Activated CD4-positive, alpha-beta memory T cell treated with anti-CD3 and anti-CD28 coated beads for 36 hours (primary cell): ENCODE results near the gene PDE6A. TPM values are rescaled to one million over a fixed set of nuclear protein-coding genes. Genes with fewer than 3 reads are reported as not detected.

Experiments used
- CTCF ChIA-PET: fragments of 350-600 bp; sonication (Branson Sonifier 250); formaldehyde crosslinking; loops from one replicate; lab custom pipeline; 2021; ENCODE audit warnings: antibody characterized with exemption, inconsistent platforms; lab: Charles Lee
- POLR2A ChIA-PET: fragments of 350-600 bp; sonication (Branson Sonifier 250); formaldehyde crosslinking; loops from one replicate; lab custom pipeline; 2021; ENCODE audit warnings: antibody characterized with exemption; lab: Charles Lee
- DNase-seq: peaks from one replicate; pipeline ENCODE4 v3.0.0-alpha.2; 2020
- H3K27ac Mint-ChIP-seq: one replicate; pipeline ENCODE4 v1.8.0; 2021; ENCODE audit warnings: mixed read lengths
- H3K27me3 Mint-ChIP-seq: one replicate; pipeline ENCODE4 v1.8.0; 2021; ENCODE audit warnings: mixed read lengths
- H3K36me3 Mint-ChIP-seq: one replicate; pipeline ENCODE4 v1.8.0; 2021; ENCODE audit warnings: mixed read lengths
- H3K4me1 Mint-ChIP-seq: one replicate; pipeline ENCODE4 v1.8.0; 2021; ENCODE audit warnings: low read depth, mixed read lengths
- H3K4me3 Mint-ChIP-seq: one replicate; pipeline ENCODE4 v1.8.0; 2021; ENCODE audit warnings: mild to moderate bottlenecking, mixed read lengths
- H3K9me3 Mint-ChIP-seq: one replicate; pipeline ENCODE4 v1.8.0; 2021; ENCODE audit warnings: mixed read lengths
- intact Hi-C: fragments of 100-400 bp; cut with micrococcal nuclease; formaldehyde crosslinking; loops from one replicate; pipeline ENCODE4 v1.15.1; 2023
- total RNA-seq, 2 experiments: library from RNA; stranded (reverse); gene quantifications; one replicate each; pipeline ENCODE4 v1.2.3, GENCODE V29; 2021

PDE6A gene
- total RNA-seq, 2 experiments from 2014 or later, result not detected

DNA sequence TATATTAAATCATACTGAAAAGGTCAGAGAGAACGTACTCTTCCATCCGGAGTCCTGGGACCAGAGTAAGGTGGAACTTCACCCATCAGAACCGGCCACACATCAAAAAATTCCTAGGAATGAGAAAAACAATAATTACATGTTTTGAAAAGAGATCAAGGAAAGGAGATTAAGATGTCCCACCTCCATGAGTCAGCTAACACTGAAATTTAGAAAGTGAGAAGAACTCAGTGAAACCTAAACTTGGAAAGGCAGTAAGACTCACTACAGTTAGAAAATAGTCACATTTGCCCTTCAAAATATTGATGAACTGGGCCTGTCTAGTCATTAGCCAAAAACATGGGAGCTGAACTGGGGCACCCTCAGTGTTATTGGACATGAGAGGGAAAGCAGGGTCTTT, 23.0 kb downstream of the PDE6A start:
- DNase-seq, result no peak
- H3K4me3 Mint-ChIP-seq, result no peak overlapping the region
- no peaks in the 10 kb centered on the region for H3K36me3 Mint-ChIP-seq
- no peaks in the 10 kb centered on the region for H3K4me1 Mint-ChIP-seq
- no peak overlapping the region for H3K27ac Mint-ChIP-seq
- H3K9me3 Mint-ChIP-seq, result no peaks in the 10 kb centered on the region
- H3K27me3 Mint-ChIP-seq, result peaks cover 7% of the 10 kb centered on the region
- intact Hi-C loops, result no loop called here
- ChIA-PET POLR2A (no interaction called here), CTCF (no interaction called here)

DNA sequence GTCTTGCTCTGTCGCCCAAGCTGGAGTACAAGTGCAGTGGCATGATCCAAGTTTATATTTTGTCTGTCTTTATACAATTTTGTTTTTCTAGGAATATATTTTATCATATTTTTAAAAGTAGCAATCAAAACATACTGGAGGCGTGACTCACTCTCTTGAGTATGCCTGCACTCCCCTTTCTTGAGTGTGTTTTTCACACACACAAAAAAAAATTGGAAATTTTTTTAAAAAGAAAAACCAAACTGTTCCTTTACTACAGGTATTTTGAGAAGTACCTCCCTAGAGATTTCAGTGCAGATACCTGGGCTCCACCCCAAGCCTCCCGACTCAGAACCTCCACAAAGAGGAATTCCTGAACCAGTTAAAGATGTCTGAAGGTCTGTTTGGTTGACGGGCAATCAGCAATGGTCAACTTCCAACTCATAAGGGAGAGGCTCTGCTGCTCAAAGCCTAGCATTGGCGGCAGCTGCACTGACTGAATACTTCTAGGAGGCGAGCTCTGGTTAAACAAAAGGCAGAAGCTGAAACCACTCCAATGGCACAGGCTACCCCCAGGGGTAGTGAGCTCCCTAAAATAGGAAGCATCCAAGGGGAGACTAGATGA, 27.4 kb downstream of the PDE6A start:
- POLR2A ChIA-PET, result no interaction called here
- H3K36me3 Mint-ChIP-seq, result no peaks in the 10 kb centered on the region
- H3K27ac Mint-ChIP-seq, result no peak overlapping the region
- no peak overlapping the region for H3K4me3 Mint-ChIP-seq
- CTCF ChIA-PET, result interaction anchor here (1.1 kb wide), 2 partner anchors 45 to 64 kb away, joined by 3 read pairs; no protein-coding TSS in a partner anchor
- DNase-seq, result no peak
- intact Hi-C loops, result no loop called here
- no peaks in the 10 kb centered on the region for H3K9me3 Mint-ChIP-seq
- H3K4me1 Mint-ChIP-seq, result peaks cover 5% of the 10 kb centered on the region
- H3K27me3 Mint-ChIP-seq, result peaks cover 9% of the 10 kb centered on the region

DNA sequence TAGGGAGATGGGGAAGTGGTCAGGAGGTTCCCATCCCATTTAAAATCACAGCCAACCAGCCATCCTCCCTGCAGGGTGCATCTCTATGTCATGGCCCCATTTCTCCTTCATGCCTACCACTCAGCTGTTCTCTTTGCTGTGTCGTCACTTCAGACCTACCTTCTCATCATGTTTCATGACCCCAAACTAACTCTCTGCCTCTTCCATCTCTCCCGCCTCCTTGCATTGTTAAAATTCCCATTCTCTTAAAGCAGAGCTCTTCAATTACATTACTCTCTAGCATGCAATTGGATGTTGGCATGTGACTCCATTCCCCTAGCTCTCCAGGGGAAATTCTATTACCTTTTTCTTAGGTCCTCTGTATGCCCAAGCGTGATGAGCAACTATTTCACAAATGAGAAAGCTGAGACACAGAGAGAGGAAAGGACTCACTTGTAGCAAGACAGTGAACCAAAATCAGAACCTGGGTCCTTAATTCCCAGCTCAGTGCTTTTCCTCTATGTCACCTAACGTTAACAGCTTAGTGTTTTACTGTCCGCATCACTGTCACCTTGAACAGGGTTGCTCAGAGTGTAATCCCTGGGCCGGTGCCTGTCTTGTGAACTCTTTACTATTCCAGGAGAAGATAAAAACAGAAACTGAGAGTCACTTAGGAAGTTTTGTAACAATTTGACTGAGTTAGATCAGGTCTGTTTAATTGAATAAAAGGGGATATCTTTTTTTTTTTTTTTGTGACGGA, 28.1 kb downstream of the PDE6A start:
- no peak for DNase-seq
- ChIA-PET POLR2A (no interaction called here), CTCF (no interaction called here)
- Mint-ChIP-seq H3K27ac (no peak overlapping the region), H3K27me3 (peaks cover 12% of the 10 kb centered on the region), H3K4me1 (peaks cover 5% of the 10 kb centered on the region), H3K4me3 (no peak overlapping the region), H3K36me3 (no peaks in the 10 kb centered on the region), H3K9me3 (no peaks in the 10 kb centered on the region)
- intact Hi-C loops, result no loop called here

GRCh38 chr5:149915392-149916260, 29.0 kb downstream of the PDE6A start:
- intact Hi-C loops, result no loop called here
- Mint-ChIP-seq H3K27ac (no peak overlapping the region), H3K4me3 (no peak overlapping the region), H3K27me3 (peaks cover 16% of the 10 kb centered on the region), H3K9me3 (no peaks in the 10 kb centered on the region), H3K4me1 (peaks cover 5% of the 10 kb centered on the region), H3K36me3 (no peaks in the 10 kb centered on the region)
- CTCF ChIA-PET, result no interaction called here
- no peak for DNase-seq
- POLR2A ChIA-PET, result no interaction called here

DNA sequence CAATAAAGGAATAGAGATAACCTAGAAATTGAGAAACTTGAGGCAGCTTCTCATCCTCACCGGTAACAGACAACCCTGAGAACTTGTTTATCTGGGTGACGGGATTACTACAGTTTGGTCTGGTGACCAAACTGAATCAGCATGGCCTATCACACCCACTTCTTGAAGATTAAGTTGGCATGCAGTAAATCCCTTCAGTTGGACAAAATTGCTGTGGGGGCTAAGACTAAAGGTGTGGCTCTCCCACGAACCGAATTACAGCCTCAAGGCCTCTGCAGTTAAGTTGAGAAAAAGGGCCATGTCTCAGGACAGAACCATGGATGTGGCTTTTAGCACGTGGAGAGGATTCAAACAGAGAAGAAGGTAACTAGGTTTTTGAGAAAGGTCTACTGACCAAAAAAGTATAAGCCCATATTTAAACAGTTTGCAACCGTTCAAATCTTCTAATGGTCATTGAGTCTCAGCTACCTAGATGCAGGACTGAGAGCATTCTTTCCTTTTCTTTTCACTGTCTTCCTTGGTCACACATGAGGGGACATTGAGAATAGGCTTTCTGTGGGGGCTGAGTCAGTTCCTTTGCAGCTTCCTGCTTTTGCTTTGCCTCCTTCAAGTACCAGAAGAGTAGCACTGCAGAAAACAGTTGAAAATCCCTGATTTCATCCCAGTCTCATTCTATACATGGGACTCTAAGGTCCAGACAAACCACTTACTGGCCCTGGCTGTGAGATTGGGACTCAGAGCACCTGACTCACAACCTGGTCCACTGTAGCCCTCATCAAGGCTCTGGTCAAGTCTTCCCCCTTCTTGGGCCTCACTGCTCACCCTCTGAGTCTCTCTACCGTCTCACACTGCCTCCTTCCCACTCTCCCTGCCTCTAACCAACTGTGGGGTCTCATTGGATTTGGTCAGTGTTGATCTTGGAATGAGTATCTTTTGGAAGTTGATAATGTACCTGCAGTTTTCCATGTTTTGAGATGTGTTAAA, 30.9 kb downstream of the PDE6A start:
- H3K4me3 Mint-ChIP-seq, result no peak overlapping the region
- H3K27me3 Mint-ChIP-seq, result peaks cover 15% of the 10 kb centered on the region
- no peak for DNase-seq
- ChIA-PET POLR2A (no interaction called here), CTCF (interaction anchor here (0.6 kb wide), 1 partner anchor 61 kb away, joined by 3 read pairs; no protein-coding TSS in a partner anchor)
- H3K36me3 Mint-ChIP-seq, result no peaks in the 10 kb centered on the region
- H3K27ac Mint-ChIP-seq, result no peak overlapping the region
- H3K9me3 Mint-ChIP-seq, result no peaks in the 10 kb centered on the region
- peaks cover 5% of the 10 kb centered on the region for H3K4me1 Mint-ChIP-seq
- intact Hi-C loops, result no loop called here

GRCh38 chr5:149912226-149912871, 32.2 kb downstream of the PDE6A start:
- Mint-ChIP-seq H3K9me3 (no peaks in the 10 kb centered on the region), H3K4me3 (no peak overlapping the region)

DNA sequence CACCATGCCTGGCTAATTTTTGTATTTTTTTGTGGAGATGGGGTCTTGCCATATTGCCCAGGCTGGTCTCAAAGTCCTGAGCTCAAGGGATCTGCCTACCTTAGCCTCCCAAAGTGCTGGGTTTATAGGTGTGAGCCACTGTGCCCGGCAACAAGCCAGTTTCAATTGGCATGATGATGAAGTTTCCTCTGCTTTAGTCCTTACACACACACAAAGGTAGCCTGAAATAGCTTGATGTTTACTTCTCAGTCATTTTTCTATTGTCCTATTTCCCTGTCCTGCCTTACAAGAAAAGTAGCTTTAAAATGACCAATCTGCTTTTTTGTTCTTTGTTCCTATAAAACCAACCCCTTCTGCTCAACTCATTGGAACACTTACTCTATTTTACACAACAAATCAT, 33.6 kb downstream of the PDE6A start:
- DNase-seq, result no peak
- Mint-ChIP-seq H3K9me3 (no peaks in the 10 kb centered on the region), H3K4me3 (no peak overlapping the region), H3K27me3 (peaks cover 13% of the 10 kb centered on the region), H3K27ac (no peak overlapping the region), H3K4me1 (peaks cover 5% of the 10 kb centered on the region), H3K36me3 (no peaks in the 10 kb centered on the region)
- CTCF ChIA-PET, result no interaction called here
- POLR2A ChIA-PET, result no interaction called here
- intact Hi-C loops, result no loop called here

More at GRCh38 chr5:149912226-149912871, 32.2 kb downstream of the PDE6A start:
- Mint-ChIP-seq H3K27me3 (peaks cover 13% of the 10 kb centered on the region), H3K36me3 (no peaks in the 10 kb centered on the region), H3K4me1 (peaks cover 5% of the 10 kb centered on the region), H3K27ac (no peak overlapping the region)
- CTCF ChIA-PET, result interaction anchor here (0.6 kb wide), 1 partner anchor 60 kb away, joined by 3 read pairs; no protein-coding TSS in a partner anchor
- intact Hi-C loops, result no loop called here
- no peak for DNase-seq
- POLR2A ChIA-PET, result no interaction called here

DNA sequence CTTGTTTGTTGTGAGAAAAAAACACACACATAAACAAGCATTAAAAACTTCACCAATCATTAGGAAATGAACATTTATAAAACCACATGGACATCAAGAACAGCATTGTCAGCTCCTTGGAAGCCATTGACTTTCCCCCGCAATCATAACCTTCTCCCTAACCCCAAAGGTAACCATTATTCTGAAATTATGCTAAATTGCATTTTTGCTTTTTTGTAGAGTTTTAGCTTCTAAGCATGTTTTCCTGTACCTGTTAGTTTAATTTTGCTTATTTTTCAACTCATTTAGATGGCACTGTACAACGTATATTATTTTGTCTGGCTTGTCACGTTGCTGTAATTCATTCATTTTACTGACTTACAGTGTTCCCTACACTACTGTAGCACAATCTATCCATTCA, 36.8 kb downstream of the PDE6A start:
- Mint-ChIP-seq H3K27ac (no peak overlapping the region), H3K9me3 (no peaks in the 10 kb centered on the region), H3K4me1 (no peaks in the 10 kb centered on the region), H3K36me3 (no peaks in the 10 kb centered on the region), H3K27me3 (peaks cover 15% of the 10 kb centered on the region), H3K4me3 (no peak overlapping the region)
- ChIA-PET CTCF (no interaction called here), POLR2A (no interaction called here)
- DNase-seq, result no peak
- intact Hi-C loops, result no loop called here

GRCh38 chr5:149904977-149905376, 39.6 kb downstream of the PDE6A start:
- POLR2A ChIA-PET, result interaction anchor here (0.6 kb wide), 1 partner anchor 548 kb away, joined by 3 read pairs; no protein-coding TSS in a partner anchor
- H3K27me3 Mint-ChIP-seq, result peaks cover 4% of the 10 kb centered on the region
- H3K36me3 Mint-ChIP-seq, result no peaks in the 10 kb centered on the region
- H3K27ac Mint-ChIP-seq, result no peak overlapping the region
- peaks cover 3% of the 10 kb centered on the region for H3K4me1 Mint-ChIP-seq
- CTCF ChIA-PET, result no interaction called here
- DNase-seq, result no peak
- no peaks in the 10 kb centered on the region for H3K9me3 Mint-ChIP-seq
- intact Hi-C loops, result no loop called here
- H3K4me3 Mint-ChIP-seq, result no peak overlapping the region

GRCh38 chr5:149904293-149904886, 40.2 kb downstream of the PDE6A start:
- POLR2A ChIA-PET, result no interaction called here
- Mint-ChIP-seq H3K27me3 (peaks cover 4% of the 10 kb centered on the region), H3K27ac (no peak overlapping the region), H3K36me3 (no peaks in the 10 kb centered on the region), H3K4me1 (peaks cover 3% of the 10 kb centered on the region), H3K4me3 (no peak overlapping the region), H3K9me3 (no peaks in the 10 kb centered on the region)
- DNase-seq, result no peak
- CTCF ChIA-PET, result interaction anchor here (1.0 kb wide), 1 partner anchor 53 kb away, joined by 3 read pairs; no protein-coding TSS in a partner anchor
- intact Hi-C loops, result no loop called here
